ENCODE data around the gene FHIT. TPM values are rescaled to one million over a fixed set of nuclear protein-coding genes. Genes with fewer than 3 reads are reported as not detected.

FHIT gene
- total RNA-seq, 1 donor from 2014 or later = 20.2 TPM

GRCh38 chr3:60303160-60303559, 948.1 kb downstream of the FHIT start:
- Mint-ChIP-seq H3K27ac (ENCODE audit: unreplicated experiment) (no peak overlapping the region), H3K27me3 (ENCODE audit: unreplicated experiment) (no peaks in the 10 kb centered on the region), H3K9me3 (ENCODE audit: unreplicated experiment) (no peaks in the 10 kb centered on the region), H3K4me1 (ENCODE audit: unreplicated experiment) (no peaks in the 10 kb centered on the region), H3K4me3 (ENCODE audit: unreplicated experiment) (no peak overlapping the region), H3K36me3 (ENCODE audit: low read depth, unreplicated experiment) (no peaks in the 10 kb centered on the region)
- TF ChIP-seq CTCF (IDR thresholded peaks at IDR 0.05; ENCODE audit: unreplicated experiment) = no peak
- no peak for DNase-seq (ENCODE audit: low spot score)

- Mint-ChIP-seq H3K27ac (ENCODE audit: unreplicated experiment) (no peak overlapping the region), H3K9me3 (ENCODE audit: unreplicated experiment) (no peaks in the 10 kb centered on the region), H3K4me1 (ENCODE audit: unreplicated experiment) (no peaks in the 10 kb centered on the region), H3K36me3 (ENCODE audit: low read depth, unreplicated experiment) (no peaks in the 10 kb centered on the region), H3K4me3 (ENCODE audit: unreplicated experiment) (no peak overlapping the region), H3K27me3 (ENCODE audit: unreplicated experiment) (peaks cover 2% of the 10 kb centered on the region)
- no peak for TF ChIP-seq CTCF (IDR thresholded peaks at IDR 0.05; ENCODE audit: unreplicated experiment)
- no peak for DNase-seq (ENCODE audit: low spot score)
These were observed 950.1 kb downstream of the FHIT start for GRCh38 chr3:60301142-60301541.

GRCh38 chr3:60298141-60298540, 953.1 kb downstream of the FHIT start:
- no peak for TF ChIP-seq CTCF (IDR thresholded peaks at IDR 0.05; ENCODE audit: unreplicated experiment)
- H3K9me3 Mint-ChIP-seq (ENCODE audit: unreplicated experiment) = no peaks in the 10 kb centered on the region
- H3K27ac Mint-ChIP-seq (ENCODE audit: unreplicated experiment) = no peak overlapping the region
- no peak overlapping the region for H3K4me3 Mint-ChIP-seq (ENCODE audit: unreplicated experiment)
- no peaks in the 10 kb centered on the region for H3K36me3 Mint-ChIP-seq (ENCODE audit: low read depth, unreplicated experiment)
- no peaks in the 10 kb centered on the region for H3K4me1 Mint-ChIP-seq (ENCODE audit: unreplicated experiment)
- peaks cover 3% of the 10 kb centered on the region for H3K27me3 Mint-ChIP-seq (ENCODE audit: unreplicated experiment)
- DNase-seq (ENCODE audit: low spot score) = no peak

GRCh38 chr3:60294181-60294580, 957.1 kb downstream of the FHIT start:
- Mint-ChIP-seq H3K9me3 (ENCODE audit: unreplicated experiment) (no peaks in the 10 kb centered on the region), H3K36me3 (ENCODE audit: low read depth, unreplicated experiment) (no peaks in the 10 kb centered on the region), H3K4me3 (ENCODE audit: unreplicated experiment) (no peak overlapping the region), H3K27me3 (ENCODE audit: unreplicated experiment) (peaks cover 3% of the 10 kb centered on the region), H3K27ac (ENCODE audit: unreplicated experiment) (no peak overlapping the region), H3K4me1 (ENCODE audit: unreplicated experiment) (no peaks in the 10 kb centered on the region)
- DNase-seq (ENCODE audit: low spot score) = no peak
- no peak for TF ChIP-seq CTCF (IDR thresholded peaks at IDR 0.05; ENCODE audit: unreplicated experiment)

- no peak overlapping the region for H3K27ac Mint-ChIP-seq (ENCODE audit: unreplicated experiment)
- no peak for DNase-seq (ENCODE audit: low spot score)
- no peaks in the 10 kb centered on the region for H3K9me3 Mint-ChIP-seq (ENCODE audit: unreplicated experiment)
- no peaks in the 10 kb centered on the region for H3K4me1 Mint-ChIP-seq (ENCODE audit: unreplicated experiment)
- no peaks in the 10 kb centered on the region for H3K36me3 Mint-ChIP-seq (ENCODE audit: low read depth, unreplicated experiment)
- H3K4me3 Mint-ChIP-seq (ENCODE audit: unreplicated experiment) = no peak overlapping the region
- no peak for TF ChIP-seq CTCF (IDR thresholded peaks at IDR 0.05; ENCODE audit: unreplicated experiment)
- H3K27me3 Mint-ChIP-seq (ENCODE audit: unreplicated experiment) = peaks cover 1% of the 10 kb centered on the region
These were observed 960.1 kb downstream of the FHIT start for GRCh38 chr3:60291115-60291514.
